Stimulated activated CD4-positive, alpha-beta T cell treated with anti-CD3 and anti-CD28 coated beads, Interleukin-4, amount 100 ng/mL, for 48 hours (primary cell): ENCODE measurements around the gene ANKH.

Experiments used
- DNase-seq, 2 donors: peaks; one replicate each; pipeline ENCODE4 v3.0.0-alpha.2; 2020; ENCODE audit warnings: low read depth in 2 of 2

Gene ANKH

GRCh38 chr5:14790911-14791310 lies 80.7 kb downstream of the ANKH start:
- DNase-seq = no peak

GRCh38 chr5:14790220-14790619 lies 81.4 kb downstream of the ANKH start:
- DNase-seq = no peak

- no peak for DNase-seq
These were observed 83.6 kb downstream of the ANKH start for GRCh38 chr5:14787801-14788579.

- no peak for DNase-seq
These were observed 87.9 kb downstream of the ANKH start for GRCh38 chr5:14783691-14784090.

GRCh38 chr5:14782591-14782990 lies 89.0 kb downstream of the ANKH start:
- DNase-seq = no peak

GRCh38 chr5:14781106-14781505 lies 90.5 kb downstream of the ANKH start:
- peak in 1 of 2 donors; percentile 3 for DNase-seq

- no peak for DNase-seq
These were observed 91.6 kb downstream of the ANKH start for GRCh38 chr5:14779975-14780374.

- no peak for DNase-seq
These were observed 92.8 kb downstream of the ANKH start for GRCh38 chr5:14778792-14779070.

- no peak for DNase-seq
These were observed 93.4 kb downstream of the ANKH start for GRCh38 chr5:14777932-14778791.

- no peak for DNase-seq
These were observed 94.4 kb downstream of the ANKH start for GRCh38 chr5:14777187-14777586.

GRCh38 chr5:14776602-14777001 lies 95.0 kb downstream of the ANKH start:
- no peak for DNase-seq

GRCh38 chr5:14775857-14776256 lies 95.7 kb downstream of the ANKH start:
- DNase-seq = no peak

GRCh38 chr5:14773588-14773987 lies 98.0 kb downstream of the ANKH start:
- DNase-seq = no peak

- DNase-seq = no peak
These were observed 99.6 kb downstream of the ANKH start for GRCh38 chr5:14771972-14772371.

- no peak for DNase-seq
These were observed 100.4 kb downstream of the ANKH start for GRCh38 chr5:14771189-14771588.

GRCh38 chr5:14768508-14769365 lies 102.8 kb downstream of the ANKH start:
- no peak for DNase-seq

GRCh38 chr5:14767735-14768507 lies 103.7 kb downstream of the ANKH start:
- no peak for DNase-seq

GRCh38 chr5:14767053-14767452 lies 104.5 kb downstream of the ANKH start:
- DNase-seq = no peak

GRCh38 chr5:14766584-14766983 lies 105.0 kb downstream of the ANKH start:
- DNase-seq = no peak

- no peak for DNase-seq
These were observed 106.0 kb downstream of the ANKH start for GRCh38 chr5:14765587-14765986.

GRCh38 chr5:14762549-14763216 lies 108.9 kb downstream of the ANKH start:
- DNase-seq = no peak
